NB4 (cell line): ENCODE measurements around the gene NRXN3.

Experiments used
- DNase-seq: peaks from one replicate; pipeline ENCODE4 v3.0.0; 2010; ENCODE audit warnings: low read depth
- H3K4me3 ChIP-seq: one replicate; pipeline ENCODE4 v1.5.1; 2011; ENCODE audit warnings: mild to moderate bottlenecking, low read depth, low read length, moderate library complexity
- CTCF ChIP-seq: IDR thresholded peaks from one replicate; pipeline ENCODE4 v1.5.1; 2012; ENCODE audit warnings: low read depth, low read length
- MYC ChIP-seq: IDR thresholded peaks from 2 replicates; pipeline ENCODE4 v1.6.1; 2011; ENCODE audit warnings: low read depth, low read length
- POLR2A ChIP-seq: IDR thresholded peaks from 2 replicates; pipeline ENCODE4 v1.6.1; 2011; ENCODE audit warnings: mild to moderate bottlenecking; ENCODE audit not compliant: insufficient read length; ENCODE audit errors: extremely low read depth
- TF ChIP-seq, protein P1 (sequence below): IDR thresholded peaks from 2 replicates; pipeline ENCODE4 v1.6.1; 2011; ENCODE audit warnings: low read depth, low read length

The NRXN3 gene

DNA sequence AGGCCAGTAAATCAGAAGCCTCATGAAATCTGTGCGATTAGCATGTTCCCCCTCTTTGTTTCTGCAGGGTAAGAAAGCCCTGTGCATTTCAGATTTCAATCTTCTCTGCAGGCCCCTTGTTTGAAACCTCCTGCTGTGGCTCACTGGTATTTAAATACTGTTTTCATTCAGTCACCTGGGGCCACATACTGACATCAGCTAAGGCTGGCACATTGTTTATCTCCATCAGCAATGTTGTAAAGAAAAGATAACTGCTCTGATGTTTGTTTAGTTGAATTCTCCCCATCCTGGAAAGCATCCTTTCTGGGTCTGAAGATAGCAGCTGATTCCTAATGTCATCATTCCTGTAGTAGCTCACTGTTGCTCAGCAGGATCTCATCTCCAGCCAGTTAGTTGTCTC lies 554.9 kb downstream of the NRXN3 start:
- no peak overlapping the region for H3K4me3 ChIP-seq
- DNase-seq = no peak
- TF ChIP-seq MYC (no peak), POLR2A (no peak), CTCF (no peak)
- TF ChIP-seq, protein P1, sequence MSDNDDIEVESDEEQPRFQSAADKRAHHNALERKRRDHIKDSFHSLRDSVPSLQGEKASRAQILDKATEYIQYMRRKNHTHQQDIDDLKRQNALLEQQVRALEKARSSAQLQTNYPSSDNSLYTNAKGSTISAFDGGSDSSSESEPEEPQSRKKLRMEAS = no peak

- DNase-seq = no peak
- TF ChIP-seq MYC (no peak), POLR2A (no peak), CTCF (no peak)
- TF ChIP-seq, protein P1 = no peak
- no peak overlapping the region for H3K4me3 ChIP-seq
Observed at GRCh38 chr14:78737116-78737515, 566.9 kb downstream of the NRXN3 start.

GRCh38 chr14:78737601-78738000 lies 567.4 kb downstream of the NRXN3 start:
- TF ChIP-seq MYC (no peak), CTCF (no peak)
- no peak for DNase-seq
- no peak overlapping the region for H3K4me3 ChIP-seq

- no peak for DNase-seq
- TF ChIP-seq POLR2A = no peak
- no peak for TF ChIP-seq MYC
- TF ChIP-seq CTCF = no peak
- TF ChIP-seq, protein P1 = no peak
- no peak overlapping the region for H3K4me3 ChIP-seq
Observed at GRCh38 chr14:78746086-78746595, 576.0 kb downstream of the NRXN3 start.

GRCh38 chr14:78747813-78748212 lies 577.6 kb downstream of the NRXN3 start:
- TF ChIP-seq, protein P1 = no peak
- TF ChIP-seq MYC = no peak
- TF ChIP-seq CTCF = no peak
- TF ChIP-seq POLR2A = no peak
- no peak for DNase-seq

More at GRCh38 chr14:78747813-78748212, 577.6 kb downstream of the NRXN3 start:
- H3K4me3 ChIP-seq = no peak overlapping the region
